Measurements from ENCODE around the gene COL23A1. TPM values are rescaled to one million over a fixed set of nuclear protein-coding genes. Genes with fewer than 3 reads are reported as not detected.

Gene COL23A1
- total RNA-seq, 1 donor from 2014 or later: 3.5 TPM

DNA sequence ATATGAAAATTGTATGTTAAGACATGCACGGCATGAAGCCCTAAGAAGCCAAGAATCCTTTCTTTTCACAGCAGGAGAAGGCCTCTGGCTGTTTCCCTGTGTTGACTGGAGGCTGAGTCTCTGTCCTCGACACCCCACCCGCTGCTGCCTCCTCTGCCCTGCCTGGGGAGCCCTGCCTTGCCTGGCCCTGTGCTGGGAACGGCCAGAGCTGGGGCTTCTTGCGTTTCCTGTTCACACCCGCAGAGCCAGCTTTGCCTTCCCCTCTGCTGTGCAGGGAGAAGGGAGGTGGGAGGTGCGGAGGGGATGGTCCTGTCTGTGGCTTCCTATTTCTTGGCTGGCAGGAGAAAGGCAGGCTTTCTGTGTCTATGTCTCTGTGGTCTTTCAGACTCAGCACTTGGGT, 396.2 kb downstream of the COL23A1 start:
- DNase-seq (ENCODE audit: low spot score): no peak

DNA sequence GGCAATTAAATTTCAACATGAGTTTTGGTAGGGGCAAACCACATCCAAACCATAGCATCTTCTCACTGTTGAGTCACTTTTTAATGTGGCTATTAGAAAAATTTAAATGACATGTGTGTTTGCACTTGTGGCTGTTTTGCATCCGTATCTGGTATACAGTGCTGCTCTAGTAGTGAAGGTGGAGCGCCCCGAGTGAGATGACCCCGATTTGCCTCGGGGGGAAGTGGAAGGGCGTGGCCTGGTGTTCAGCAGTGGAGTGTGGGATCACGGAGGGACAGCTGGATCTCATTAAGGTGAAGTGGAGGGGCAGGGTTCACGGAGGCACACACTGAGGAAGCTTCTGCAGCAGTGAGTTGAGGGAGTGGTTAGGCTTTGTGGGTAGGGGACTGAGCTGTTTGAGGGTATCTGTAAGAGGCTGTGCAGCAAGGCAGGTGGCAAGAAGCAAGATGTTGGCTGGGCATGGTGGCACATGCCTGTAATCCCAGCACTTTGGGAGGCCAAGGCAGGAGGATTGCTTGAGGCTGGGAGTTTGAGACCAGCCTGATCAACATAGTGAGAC, 396.9 kb downstream of the COL23A1 start:
- DNase-seq (ENCODE audit: low spot score): no peak

DNA sequence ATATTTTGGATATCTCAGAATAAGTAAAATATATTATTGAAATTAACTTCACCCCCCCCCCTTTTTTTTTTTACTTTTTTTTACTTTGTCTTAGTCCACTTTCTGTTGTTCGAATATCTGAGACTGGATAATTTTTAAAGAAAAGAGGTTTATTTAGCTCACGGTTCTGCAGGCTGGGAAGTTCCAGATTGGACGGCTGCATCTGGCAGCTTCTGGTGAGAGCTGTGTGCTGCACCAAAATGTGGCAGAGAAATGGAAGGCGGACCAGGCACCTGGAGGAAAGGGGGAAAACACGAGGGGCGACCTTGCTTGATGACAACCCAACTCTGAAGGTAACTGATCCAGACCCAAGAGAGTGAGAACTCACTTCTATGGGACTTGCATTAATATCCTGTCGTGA, 397.4 kb downstream of the COL23A1 start:
- DNase-seq (ENCODE audit: low spot score): no peak

DNA sequence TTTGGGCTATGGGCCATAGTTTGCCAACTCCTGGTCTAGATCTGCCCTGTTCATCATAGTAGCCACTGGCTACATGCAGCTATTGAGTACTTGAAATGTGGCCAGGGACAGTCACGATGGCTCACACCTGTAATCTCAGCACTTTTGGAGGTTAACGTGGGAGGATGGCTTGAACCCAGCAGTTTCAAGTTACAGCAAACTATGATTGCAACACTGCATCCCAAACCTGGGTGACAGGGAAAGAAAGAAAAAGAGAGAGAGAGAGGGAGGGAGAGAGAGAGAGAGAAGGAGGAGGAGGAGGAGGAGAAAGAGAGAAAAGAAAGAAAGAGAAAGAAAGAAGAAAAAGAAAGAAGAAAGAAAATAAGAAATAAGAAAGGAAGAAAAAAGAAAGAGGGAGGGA, 397.9 kb downstream of the COL23A1 start:
- no peak for DNase-seq (ENCODE audit: low spot score)

DNA sequence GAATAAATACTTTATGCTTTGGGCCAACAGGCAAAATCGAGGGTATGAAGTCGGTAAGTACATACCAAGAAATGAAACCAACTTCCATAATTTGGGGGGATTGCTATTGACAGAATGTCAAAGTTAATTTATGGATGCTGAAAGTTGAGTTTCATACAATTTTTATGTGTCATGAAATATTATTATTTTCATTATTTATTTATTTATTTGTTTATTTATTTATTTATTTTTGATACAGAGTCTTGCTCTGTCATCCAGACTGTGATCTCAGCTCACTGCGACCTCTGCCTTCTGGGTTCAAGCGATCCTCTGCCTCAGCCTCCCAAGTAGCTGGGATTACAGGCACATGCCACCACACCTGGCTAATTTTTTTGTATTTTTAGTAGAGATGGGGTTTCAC, 398.5 kb downstream of the COL23A1 start:
- no peak for DNase-seq (ENCODE audit: low spot score)

DNA sequence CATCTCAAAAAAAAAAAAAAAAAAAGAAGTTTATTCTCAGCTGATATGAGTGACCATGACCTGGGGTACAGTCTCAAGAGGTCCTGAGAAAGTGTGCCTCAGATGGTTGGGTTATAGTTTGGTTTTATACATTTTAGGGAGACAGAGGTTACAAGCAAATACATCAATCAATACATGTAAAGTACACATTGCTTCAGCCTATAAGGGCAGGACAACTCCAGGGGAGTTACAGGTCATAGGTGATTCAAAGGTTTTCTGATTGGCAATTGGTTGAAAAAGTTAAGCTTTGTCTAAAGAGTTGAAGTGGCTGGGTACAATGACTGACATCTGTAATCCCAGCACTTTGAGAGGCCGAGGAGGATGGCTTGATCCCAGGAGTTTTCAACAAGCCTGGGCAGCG, 400.8 kb downstream of the COL23A1 start:
- DNase-seq (ENCODE audit: low spot score): no peak

Other genes starting within 250 kb of the COL23A1 start
- gene CLK4, start 36.7 kb upstream of the COL23A1 start, total RNA-seq: 30.5 TPM
- gene ZNF354A, start 140.3 kb upstream of the COL23A1 start, total RNA-seq: 11.2 TPM